Cardiac fibroblast (primary cell): ENCODE results near the gene GRID2.

ENCODE experiments used
- DNase-seq, 2 donors: peaks; one replicate each; pipeline versions ENCODE4 v3.0.0 to v3.0.0-alpha.2; 2010; ENCODE audit warnings: low read depth in 2 of 2
- H3K4me3 ChIP-seq, 2 donors: replicated peaks in 1 of 2; 1 replicate in 1 of 2; 2 replicates in 1 of 2; pipeline ENCODE4 v1.5.1; 2011; ENCODE audit warnings: low read depth in 2 of 2, low read length in 2 of 2, mild to moderate bottlenecking in 2 of 2, moderate library complexity in 1 of 2
- CTCF ChIP-seq: IDR thresholded peaks from one replicate; pipeline ENCODE4 v1.5.1; 2011; ENCODE audit warnings: low read depth, mild to moderate bottlenecking, low read length, inconsistent platforms

The GRID2 gene

GRCh38 chr4:93212250-93212649 lies 908.5 kb downstream of the GRID2 start:
- no peak overlapping the region for H3K4me3 ChIP-seq
- no peak for DNase-seq
- no peak for TF ChIP-seq CTCF

- no peak overlapping the region for H3K4me3 ChIP-seq
- DNase-seq: no peak
- no peak for TF ChIP-seq CTCF
These were observed 912.9 kb downstream of the GRID2 start for GRCh38 chr4:93216646-93217045.

GRCh38 chr4:93217431-93217830 lies 913.7 kb downstream of the GRID2 start:
- TF ChIP-seq CTCF: no peak
- H3K4me3 ChIP-seq: no peak overlapping the region
- no peak for DNase-seq

GRCh38 chr4:93221771-93222170 lies 918.0 kb downstream of the GRID2 start:
- TF ChIP-seq CTCF: no peak
- no peak overlapping the region for H3K4me3 ChIP-seq

GRCh38 chr4:93228021-93228420 lies 924.3 kb downstream of the GRID2 start:
- H3K4me3 ChIP-seq: no peak overlapping the region
- no peak for DNase-seq
- TF ChIP-seq CTCF: no peak

More at GRCh38 chr4:93221771-93222170, 918.0 kb downstream of the GRID2 start:
- no peak for DNase-seq

- no peak for TF ChIP-seq CTCF
- H3K4me3 ChIP-seq: no peak overlapping the region
- DNase-seq: no peak
These were observed 929.1 kb downstream of the GRID2 start for GRCh38 chr4:93232883-93233282.

- H3K4me3 ChIP-seq: no peak overlapping the region
- no peak for DNase-seq
- TF ChIP-seq CTCF: no peak
These were observed 933.8 kb downstream of the GRID2 start for GRCh38 chr4:93237521-93237920.
